CD8-positive, alpha-beta memory T cell (primary cell): Measurements from ENCODE around the gene GABRR2. TPM values are rescaled to one million over a fixed set of nuclear protein-coding genes. Genes with fewer than 3 reads are reported as not detected.
A peak's percentile ranks its signal among the peaks of the same experiment; 100 is the strongest.
"Not testable (repeated sequence)": the region's sequence is repeated elsewhere in the genome, so short reads cannot be mapped to it uniquely, and the experiment has no call there.

Experiments used
- CTCF ChIA-PET: fragments of 350-600 bp; sonication (Branson Sonifier 250); formaldehyde crosslinking; loops from one replicate; lab custom pipeline; 2021; ENCODE audit warnings: antibody characterized with exemption; lab: Charles Lee
- POLR2A ChIA-PET: fragments of 350-600 bp; sonication (Branson Sonifier 250); formaldehyde crosslinking; loops from one replicate; lab custom pipeline; 2021; ENCODE audit warnings: antibody characterized with exemption; lab: Charles Lee
- DNase-seq, 5 donors: peaks; one replicate each; pipeline versions ENCODE4 v3.0.0 to v3.0.0-alpha.2; 2020 to 2022; ENCODE audit warnings: mixed read lengths in 1 of 5
- H3K27ac ChIP-seq: one replicate; pipeline ENCODE4 v1.7.0; 2013; ENCODE audit warnings: low read depth, mild to moderate bottlenecking, low read length, moderate library complexity
- H3K27me3 ChIP-seq: 2 replicates; pipeline ENCODE4 v1.7.0; 2013; ENCODE audit warnings: low read length, mild to moderate bottlenecking; ENCODE audit not compliant: insufficient read depth, poor library complexity, severe bottlenecking
- H3K36me3 ChIP-seq: 2 replicates; pipeline ENCODE4 v1.7.0; 2013; ENCODE audit warnings: mild to moderate bottlenecking, low read length, moderate library complexity; ENCODE audit not compliant: insufficient read depth
- H3K4me1 ChIP-seq: 2 replicates; pipeline ENCODE4 v1.7.0; 2013; ENCODE audit warnings: mild to moderate bottlenecking, low read length, moderate library complexity; ENCODE audit not compliant: insufficient read depth
- H3K4me3 ChIP-seq: 2 replicates; pipeline ENCODE4 v1.7.0; 2013; ENCODE audit warnings: mild to moderate bottlenecking, low read length
- H3K9me3 ChIP-seq: 2 replicates; pipeline ENCODE4 v1.7.0; 2013; ENCODE audit warnings: mild to moderate bottlenecking, low read length
- H3K27ac Mint-ChIP-seq, 8 donors: one replicate each; pipeline ENCODE4 v1.8.0; 2020 to 2021; ENCODE audit warnings: mixed read lengths in 8 of 8, mild to moderate bottlenecking in 6 of 8, inconsistent platforms in 3 of 8, moderate library complexity in 3 of 8
- H3K27me3 Mint-ChIP-seq, 2 donors: one replicate each; pipeline ENCODE4 v1.8.0; 2020 to 2021; ENCODE audit warnings: mixed read lengths in 2 of 2, mild to moderate bottlenecking in 1 of 2, moderate library complexity in 1 of 2
- H3K36me3 Mint-ChIP-seq, 3 donors: one replicate each; pipeline ENCODE4 v1.8.0; 2020 to 2021; ENCODE audit warnings: mixed read lengths in 3 of 3, inconsistent platforms in 1 of 3, mild to moderate bottlenecking in 1 of 3
- H3K4me1 Mint-ChIP-seq, 3 donors: one replicate each; pipeline ENCODE4 v1.8.0; 2020 to 2021; ENCODE audit warnings: mixed read lengths in 3 of 3, inconsistent platforms in 1 of 3, mild to moderate bottlenecking in 1 of 3
- H3K4me3 Mint-ChIP-seq, 7 donors: one replicate each; pipeline ENCODE4 v1.8.0; 2020 to 2021; ENCODE audit warnings: mixed read lengths in 7 of 7, mild to moderate bottlenecking in 6 of 7, moderate library complexity in 4 of 7, inconsistent platforms in 2 of 7
- H3K9me3 Mint-ChIP-seq, 5 donors: one replicate each; pipeline ENCODE4 v1.8.0; 2020 to 2022; ENCODE audit warnings: mixed read lengths in 5 of 5, mild to moderate bottlenecking in 3 of 5, moderate library complexity in 2 of 5, inconsistent platforms in 1 of 5
- polyA plus RNA-seq: library from polyadenylated mRNA; unstranded; fragments of 300-500 nt; fragmentation: Illumina TruSeq; gene quantifications from one replicate; pipeline ENCODE4 v1.2.3, GENCODE V29; 2021
- total RNA-seq, 2 experiments: library from RNA; stranded (reverse); gene quantifications; one replicate each; pipeline ENCODE4 v1.2.3, GENCODE V29; 2021

GABRR2 gene
- total and polyA plus RNA-seq, 3 experiments from 2014 or later = 0.16 to 0.24 (median 0.20) TPM

DNA sequence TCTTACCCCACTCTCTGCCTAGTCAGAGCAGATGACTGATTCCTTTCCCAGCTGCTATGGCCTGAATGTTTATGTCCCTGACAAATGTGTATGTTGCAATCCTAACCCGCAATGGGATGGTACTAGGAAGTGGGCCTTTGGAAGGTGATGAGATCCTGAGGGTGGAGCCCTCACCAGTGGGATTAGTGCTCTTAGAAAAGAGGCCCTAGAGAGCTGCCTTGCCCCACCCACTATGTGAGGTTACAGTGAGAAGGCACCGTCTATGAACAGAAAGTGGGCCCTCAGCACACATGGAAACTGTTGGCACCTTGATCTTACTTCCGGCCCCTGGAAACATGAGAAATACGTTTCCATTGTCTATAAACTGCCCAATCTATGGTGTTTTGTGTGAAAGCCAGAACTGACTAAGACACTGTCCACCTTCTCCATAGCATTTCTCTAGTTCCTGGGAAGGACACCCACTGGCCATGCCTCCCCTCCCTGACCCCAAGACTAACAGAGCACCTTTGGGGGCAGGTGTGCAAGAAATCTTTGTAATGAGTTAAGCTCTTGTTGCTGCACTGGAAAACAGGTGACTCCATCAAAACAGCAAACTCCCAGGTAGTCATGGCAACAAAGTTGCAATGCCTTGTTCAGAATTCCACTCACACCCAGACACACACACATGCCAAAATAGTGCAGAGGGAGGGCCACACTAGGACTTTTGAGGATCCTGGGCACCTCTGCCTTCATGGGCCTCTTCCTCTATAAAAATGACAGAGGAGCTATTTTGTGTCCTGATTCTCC lies 16.2 kb downstream of the GABRR2 start:
- peak overlapping the region; percentile 49 to 83 (median 71) for H3K4me3 Mint-ChIP-seq
- no peak overlapping the region for H3K4me3 ChIP-seq
- H3K4me1 ChIP-seq = peaks cover 23% of the 10 kb centered on the region
- no peaks in the 10 kb centered on the region for H3K9me3 ChIP-seq
- H3K27me3 ChIP-seq = no peaks in the 10 kb centered on the region
- peak; percentile 15 to 74 (median 48) for DNase-seq
- peaks cover 25 to 28% (median 27%) of the 10 kb centered on the region in 3 donors for H3K4me1 Mint-ChIP-seq
- peak overlapping the region; percentile 11 to 98 (median 93) for H3K27ac Mint-ChIP-seq
- H3K9me3 Mint-ChIP-seq = no peaks in the 10 kb centered on the region
- peaks cover 0 to 4% of the 10 kb centered on the region in 2 donors for H3K27me3 Mint-ChIP-seq
- H3K27ac ChIP-seq = peak overlapping the region; percentile 75
- POLR2A ChIA-PET = interaction anchor here (1.1 to 2.1 kb wide), 4 partner anchors 48 to 220 kb away, joined by 4 to 10 read pairs (median 6); partner anchors contain the start of genes PNRC1 and UBE2J1
- CTCF ChIA-PET = interaction anchor here (1.3 to 1.9 kb wide), 5 partner anchors 16 to 219 kb away, joined by 3 to 7 read pairs (median 5); partner anchors contain the start of gene PNRC1
- H3K36me3 ChIP-seq = no peaks in the 10 kb centered on the region
- H3K36me3 Mint-ChIP-seq = no peaks in the 10 kb centered on the region

- Mint-ChIP-seq H3K27me3 (peaks cover 0 to 2% of the 10 kb centered on the region in 2 donors), H3K36me3 (no peaks in the 10 kb centered on the region), H3K27ac (peak overlapping the region; percentile 84 to 98 (median 93)), H3K4me1 (peaks cover 25 to 28% (median 27%) of the 10 kb centered on the region in 3 donors), H3K9me3 (no peaks in the 10 kb centered on the region), H3K4me3 (peak overlapping the region; percentile 31 to 83 (median 75))
- peak overlapping the region; percentile 75 for H3K27ac ChIP-seq
- peaks cover 23% of the 10 kb centered on the region for H3K4me1 ChIP-seq
- no peaks in the 10 kb centered on the region for H3K9me3 ChIP-seq
- no peak overlapping the region for H3K4me3 ChIP-seq
- ChIA-PET POLR2A (interaction anchor here (0.9 to 2.1 kb wide), 5 partner anchors 49 to 219 kb away, joined by 4 to 10 read pairs (median 5); partner anchors contain the start of genes PM20D2, PNRC1 and UBE2J1), CTCF (interaction anchor here (0.9 to 1.9 kb wide), 6 partner anchors 10 to 218 kb away, joined by 3 to 7 read pairs (median 4); partner anchors contain the start of gene PNRC1)
- no peaks in the 10 kb centered on the region for H3K27me3 ChIP-seq
- peak; percentile 20 to 80 (median 51) for DNase-seq
- H3K36me3 ChIP-seq = no peaks in the 10 kb centered on the region
Measured at GRCh38 chr6:89297695-89298351, 17.3 kb downstream of the GABRR2 start.

- no peaks in the 10 kb centered on the region for H3K27me3 ChIP-seq
- H3K9me3 ChIP-seq = no peaks in the 10 kb centered on the region
- Mint-ChIP-seq H3K27me3 (no peaks in the 10 kb centered on the region), H3K4me1 (peaks cover 25 to 28% (median 27%) of the 10 kb centered on the region in 3 donors), H3K36me3 (no peaks in the 10 kb centered on the region), H3K9me3 (no peaks in the 10 kb centered on the region), H3K4me3 (no peak overlapping the region), H3K27ac (peak overlapping the region in 1 of 8 donors; percentile 43)
- H3K27ac ChIP-seq = no peak overlapping the region
- H3K4me1 ChIP-seq = peaks cover 23% of the 10 kb centered on the region
- H3K36me3 ChIP-seq = no peaks in the 10 kb centered on the region
- no peak for DNase-seq
- ChIA-PET CTCF (no interaction called here), POLR2A (no interaction called here)
- no peak overlapping the region for H3K4me3 ChIP-seq
Measured at GRCh38 chr6:89295981-89296380, 19.1 kb downstream of the GABRR2 start.

GRCh38 chr6:89295116-89295515 lies 20.0 kb downstream of the GABRR2 start:
- H3K9me3 Mint-ChIP-seq, H3K27me3 ChIP-seq, CTCF ChIA-PET, H3K4me3 Mint-ChIP-seq, H3K36me3 ChIP-seq, H3K9me3 ChIP-seq, H3K27ac Mint-ChIP-seq, H3K27ac ChIP-seq, H3K4me3 ChIP-seq, DNase-seq, H3K27me3 Mint-ChIP-seq, H3K36me3 Mint-ChIP-seq, POLR2A ChIA-PET: not testable (repeated sequence)
- H3K4me1 ChIP-seq = peaks cover 23% of the 10 kb centered on the region
- peaks cover 25 to 28% (median 27%) of the 10 kb centered on the region in 3 donors for H3K4me1 Mint-ChIP-seq

- Mint-ChIP-seq H3K36me3 (no peaks in the 10 kb centered on the region), H3K27me3 (no peaks in the 10 kb centered on the region), H3K4me3 (no peak overlapping the region), H3K27ac (peak overlapping the region in 2 of 8 donors; percentile 7 to 35), H3K4me1 (peaks cover 0 to 2% (median 0%) of the 10 kb centered on the region in 3 donors), H3K9me3 (no peaks in the 10 kb centered on the region)
- Histone ChIP-seq H3K4me1 (no peaks in the 10 kb centered on the region), H3K36me3 (no peaks in the 10 kb centered on the region), H3K27ac (no peak overlapping the region), H3K27me3 (no peaks in the 10 kb centered on the region), H3K9me3 (no peaks in the 10 kb centered on the region), H3K4me3 (no peak overlapping the region)
- ChIA-PET CTCF (no interaction called here), POLR2A (no interaction called here)
- no peak for DNase-seq
Measured at GRCh38 chr6:89291256-89291819, 23.8 kb downstream of the GABRR2 start.

- no peak for DNase-seq
- H3K4me1 ChIP-seq = no peaks in the 10 kb centered on the region
- H3K27me3 Mint-ChIP-seq = no peaks in the 10 kb centered on the region
- H3K4me3 Mint-ChIP-seq = no peak overlapping the region
- no peaks in the 10 kb centered on the region for H3K36me3 ChIP-seq
- POLR2A ChIA-PET = no interaction called here
- no peaks in the 10 kb centered on the region for H3K27me3 ChIP-seq
- no peaks in the 10 kb centered on the region for H3K9me3 ChIP-seq
- no peaks in the 10 kb centered on the region for H3K36me3 Mint-ChIP-seq
- H3K4me1 Mint-ChIP-seq = no peaks in the 10 kb centered on the region
- H3K9me3 Mint-ChIP-seq = no peaks in the 10 kb centered on the region
- CTCF ChIA-PET = no interaction called here
- no peak overlapping the region for H3K4me3 ChIP-seq
- no peak overlapping the region for H3K27ac ChIP-seq
- peak overlapping the region in 1 of 8 donors; percentile 35 for H3K27ac Mint-ChIP-seq
Measured at GRCh38 chr6:89290401-89291155, 24.5 kb downstream of the GABRR2 start.

DNA sequence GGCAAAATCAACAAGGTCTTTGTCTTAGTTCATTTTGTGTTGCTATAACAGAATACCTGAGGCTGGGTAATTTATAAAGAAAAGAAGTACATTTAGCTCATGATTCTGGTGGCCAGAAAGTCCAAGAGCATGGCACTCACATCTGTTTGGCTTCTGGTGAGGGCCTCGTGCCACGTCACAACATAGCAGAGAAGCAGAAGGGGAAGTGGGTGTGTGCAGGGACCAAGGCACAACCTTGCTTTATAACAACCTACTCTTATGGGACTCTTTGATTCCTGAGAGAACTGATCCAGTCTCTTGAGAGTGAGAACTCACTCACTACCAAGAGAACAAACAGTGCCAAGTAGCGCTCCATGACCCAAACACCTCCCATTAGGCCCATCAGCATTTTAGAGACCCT lies 25.4 kb downstream of the GABRR2 start:
- H3K36me3 Mint-ChIP-seq = no peaks in the 10 kb centered on the region
- no peaks in the 10 kb centered on the region for H3K9me3 ChIP-seq
- no peak overlapping the region for H3K4me3 Mint-ChIP-seq
- H3K9me3 Mint-ChIP-seq = no peaks in the 10 kb centered on the region
- no peaks in the 10 kb centered on the region for H3K36me3 ChIP-seq
- ChIA-PET CTCF (no interaction called here), POLR2A (no interaction called here)
- H3K4me1 ChIP-seq = no peaks in the 10 kb centered on the region
- H3K27ac ChIP-seq = no peak overlapping the region
- H3K27ac Mint-ChIP-seq = peak overlapping the region in 1 of 8 donors; percentile 17
- H3K4me1 Mint-ChIP-seq = no peaks in the 10 kb centered on the region
- H3K27me3 Mint-ChIP-seq = no peaks in the 10 kb centered on the region
- no peak overlapping the region for H3K4me3 ChIP-seq
- DNase-seq = no peak
- H3K27me3 ChIP-seq = no peaks in the 10 kb centered on the region
